ENCODE results near the gene LRRC4C. TPM values are rescaled to one million over a fixed set of nuclear protein-coding genes. Genes with fewer than 3 reads are reported as not detected.

Gene LRRC4C
- total RNA-seq, 6 experiments from 2014 or later: 0.25 to 0.43 (median 0.27) TPM

GRCh38 chr11:40425168-40425567 is 1034.3 kb downstream of the LRRC4C start:
- intact Hi-C loops (cut with DNase I): no loop called here
- DNase-seq (no peak), ATAC-seq (no peak)
- no peaks in the 10 kb centered on the region for H3K9me3 ChIP-seq
- H3K4me3 ChIP-seq: no peak overlapping the region
- peaks cover 0 to 10% (median 0%) of the 10 kb centered on the region in 4 donors for H3K4me1 ChIP-seq
- 73% methylated on average over 1 of the region's 1 CpG for WGBS (ENCODE audit: insufficient coverage, low coverage, low lambda C conversion rate, missing lambda C conversion rate)
- no peak for TF ChIP-seq POLR2A (IDR thresholded peaks at IDR 0.05)
- TF ChIP-seq, protein P1, sequence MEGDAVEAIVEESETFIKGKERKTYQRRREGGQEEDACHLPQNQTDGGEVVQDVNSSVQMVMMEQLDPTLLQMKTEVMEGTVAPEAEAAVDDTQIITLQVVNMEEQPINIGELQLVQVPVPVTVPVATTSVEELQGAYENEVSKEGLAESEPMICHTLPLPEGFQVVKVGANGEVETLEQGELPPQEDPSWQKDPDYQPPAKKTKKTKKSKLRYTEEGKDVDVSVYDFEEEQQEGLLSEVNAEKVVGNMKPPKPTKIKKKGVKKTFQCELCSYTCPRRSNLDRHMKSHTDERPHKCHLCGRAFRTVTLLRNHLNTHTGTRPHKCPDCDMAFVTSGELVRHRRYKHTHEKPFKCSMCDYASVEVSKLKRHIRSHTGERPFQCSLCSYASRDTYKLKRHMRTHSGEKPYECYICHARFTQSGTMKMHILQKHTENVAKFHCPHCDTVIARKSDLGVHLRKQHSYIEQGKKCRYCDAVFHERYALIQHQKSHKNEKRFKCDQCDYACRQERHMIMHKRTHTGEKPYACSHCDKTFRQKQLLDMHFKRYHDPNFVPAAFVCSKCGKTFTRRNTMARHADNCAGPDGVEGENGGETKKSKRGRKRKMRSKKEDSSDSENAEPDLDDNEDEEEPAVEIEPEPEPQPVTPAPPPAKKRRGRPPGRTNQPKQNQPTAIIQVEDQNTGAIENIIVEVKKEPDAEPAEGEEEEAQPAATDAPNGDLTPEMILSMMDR (IDR thresholded peaks at IDR 0.05): no peak
- no peaks in the 10 kb centered on the region for H3K36me3 ChIP-seq
- H3K27me3 ChIP-seq: no peaks in the 10 kb centered on the region
- H3K27ac ChIP-seq: no peak overlapping the region

- H3K4me1 ChIP-seq: peaks cover 0 to 10% (median 0%) of the 10 kb centered on the region in 4 donors
- H3K27me3 ChIP-seq: no peaks in the 10 kb centered on the region
- TF ChIP-seq POLR2A (IDR thresholded peaks at IDR 0.05): no peak
- TF ChIP-seq, protein P1 (IDR thresholded peaks at IDR 0.05): no peak
- no peak overlapping the region for H3K4me3 ChIP-seq
- 70% methylated on average over 5 of the region's 6 CpGs for WGBS (ENCODE audit: insufficient coverage, low coverage, low lambda C conversion rate, missing lambda C conversion rate)
- ATAC-seq (peak; percentile 84 to 96 (median 90)), DNase-seq (peak; percentile 42 to 85 (median 68))
- H3K36me3 ChIP-seq: no peaks in the 10 kb centered on the region
- no peaks in the 10 kb centered on the region for H3K9me3 ChIP-seq
- no peak overlapping the region for H3K27ac ChIP-seq
- intact Hi-C loops (cut with DNase I): no loop called here
Measured at GRCh38 chr11:40421208-40421981, 1038.1 kb downstream of the LRRC4C start.

- no peak for TF ChIP-seq POLR2A (IDR thresholded peaks at IDR 0.05)
- TF ChIP-seq, protein P1 (IDR thresholded peaks at IDR 0.05): no peak
- H3K27me3 ChIP-seq: no peaks in the 10 kb centered on the region
- WGBS (ENCODE audit: insufficient coverage, low coverage, low lambda C conversion rate, missing lambda C conversion rate): 81% methylated on average over 3 of the region's 3 CpGs
- H3K4me1 ChIP-seq: peaks cover 0 to 10% (median 0%) of the 10 kb centered on the region in 4 donors
- H3K36me3 ChIP-seq: no peaks in the 10 kb centered on the region
- no peak for ATAC-seq
- no peak for DNase-seq
- intact Hi-C loops (cut with DNase I): no loop called here
- no peak overlapping the region for H3K27ac ChIP-seq
- no peak overlapping the region for H3K4me3 ChIP-seq
- H3K9me3 ChIP-seq: no peaks in the 10 kb centered on the region
Measured at GRCh38 chr11:40417627-40418026, 1041.8 kb downstream of the LRRC4C start.

- Histone ChIP-seq H3K36me3 (no peaks in the 10 kb centered on the region), H3K27ac (no peak overlapping the region), H3K9me3 (no peaks in the 10 kb centered on the region), H3K4me3 (no peak overlapping the region), H3K4me1 (no peaks in the 10 kb centered on the region), H3K27me3 (no peaks in the 10 kb centered on the region)
- intact Hi-C loops (cut with DNase I): no loop called here
- DNase-seq (no peak), ATAC-seq (no peak)
- TF ChIP-seq, protein P1 (IDR thresholded peaks at IDR 0.05): no peak
- TF ChIP-seq POLR2A (IDR thresholded peaks at IDR 0.05): no peak
- WGBS (ENCODE audit: insufficient coverage, low coverage, low lambda C conversion rate, missing lambda C conversion rate): 14% methylated on average over 1 of the region's 1 CpG
Measured at GRCh38 chr11:40407355-40407754, 1052.1 kb downstream of the LRRC4C start.
